WI38 (cell line): ENCODE data around the gene TBCB.
"Not testable (repeated sequence)": the region's sequence is repeated elsewhere in the genome, so short reads cannot be mapped to it uniquely, and the experiment has no call there.

Experiments
- H3K4me3 ChIP-seq: 2 replicates; pipeline ENCODE4 v1.5.1; 2011; ENCODE audit warnings: low read depth, mild to moderate bottlenecking, control low read depth, low read length
- TF ChIP-seq, protein P1 (sequence below): IDR thresholded peaks from 2 replicates; pipeline ENCODE4 v1.5.1; 2012; ENCODE audit warnings: low read depth, mild to moderate bottlenecking, control low read depth, low read length

The TBCB gene, protein sequence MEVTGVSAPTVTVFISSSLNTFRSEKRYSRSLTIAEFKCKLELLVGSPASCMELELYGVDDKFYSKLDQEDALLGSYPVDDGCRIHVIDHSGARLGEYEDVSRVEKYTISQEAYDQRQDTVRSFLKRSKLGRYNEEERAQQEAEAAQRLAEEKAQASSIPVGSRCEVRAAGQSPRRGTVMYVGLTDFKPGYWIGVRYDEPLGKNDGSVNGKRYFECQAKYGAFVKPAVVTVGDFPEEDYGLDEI

DNA sequence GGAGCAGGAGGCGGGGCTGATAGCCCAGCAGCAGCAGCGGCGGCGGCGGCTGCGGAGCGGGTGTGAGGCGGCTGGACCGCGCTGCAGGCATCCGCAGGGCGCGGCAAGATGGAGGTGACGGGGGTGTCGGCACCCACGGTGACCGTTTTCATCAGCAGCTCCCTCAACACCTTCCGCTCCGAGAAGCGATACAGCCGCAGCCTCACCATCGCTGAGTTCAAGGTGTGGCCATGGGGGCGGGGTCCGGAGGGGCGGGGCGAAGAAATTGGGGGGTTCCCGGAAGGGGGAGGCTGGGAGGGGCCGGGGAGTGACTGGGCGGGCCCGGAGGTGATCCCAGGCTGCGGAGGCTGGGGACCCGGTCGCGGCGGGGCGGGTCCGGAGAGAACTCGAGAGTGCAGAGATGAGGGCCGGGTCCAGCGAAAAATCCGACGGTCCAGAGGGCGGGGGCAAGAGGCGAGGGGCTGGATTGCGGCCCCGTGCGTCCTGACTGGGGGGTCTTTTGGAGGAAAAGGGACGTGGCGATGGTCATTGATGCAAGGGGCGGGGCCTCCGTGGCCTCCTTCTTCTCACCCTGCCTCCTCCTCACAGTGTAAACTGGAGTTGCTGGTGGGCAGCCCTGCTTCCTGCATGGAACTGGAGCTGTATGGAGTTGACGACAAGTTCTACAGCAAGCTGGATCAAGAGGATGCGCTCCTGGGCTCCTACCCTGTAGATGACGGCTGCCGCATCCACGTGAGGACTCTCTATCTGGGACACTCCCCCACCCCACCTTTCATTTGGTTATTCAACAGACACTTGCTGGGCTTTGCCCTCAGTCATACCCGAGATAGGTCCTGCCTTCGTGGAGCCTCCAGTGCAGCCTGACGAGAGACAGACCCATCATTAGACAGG lies at the start of gene TBCB:
TBCB (plus strand) TSS at position 16 of the 891 bp plus-strand sequence; CDS start at position 109, 93 bp downstream.
- TF ChIP-seq, protein P1, sequence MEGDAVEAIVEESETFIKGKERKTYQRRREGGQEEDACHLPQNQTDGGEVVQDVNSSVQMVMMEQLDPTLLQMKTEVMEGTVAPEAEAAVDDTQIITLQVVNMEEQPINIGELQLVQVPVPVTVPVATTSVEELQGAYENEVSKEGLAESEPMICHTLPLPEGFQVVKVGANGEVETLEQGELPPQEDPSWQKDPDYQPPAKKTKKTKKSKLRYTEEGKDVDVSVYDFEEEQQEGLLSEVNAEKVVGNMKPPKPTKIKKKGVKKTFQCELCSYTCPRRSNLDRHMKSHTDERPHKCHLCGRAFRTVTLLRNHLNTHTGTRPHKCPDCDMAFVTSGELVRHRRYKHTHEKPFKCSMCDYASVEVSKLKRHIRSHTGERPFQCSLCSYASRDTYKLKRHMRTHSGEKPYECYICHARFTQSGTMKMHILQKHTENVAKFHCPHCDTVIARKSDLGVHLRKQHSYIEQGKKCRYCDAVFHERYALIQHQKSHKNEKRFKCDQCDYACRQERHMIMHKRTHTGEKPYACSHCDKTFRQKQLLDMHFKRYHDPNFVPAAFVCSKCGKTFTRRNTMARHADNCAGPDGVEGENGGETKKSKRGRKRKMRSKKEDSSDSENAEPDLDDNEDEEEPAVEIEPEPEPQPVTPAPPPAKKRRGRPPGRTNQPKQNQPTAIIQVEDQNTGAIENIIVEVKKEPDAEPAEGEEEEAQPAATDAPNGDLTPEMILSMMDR, result no peak
- H3K4me3 ChIP-seq, result peak within 1 kb of the TSS; percentile 91

GRCh38 chr19:36067681-36068080 lies 47.6 kb upstream of the TBCB start:
- no peak overlapping the region for H3K4me3 ChIP-seq
- TF ChIP-seq, protein P1, result no peak

- not testable (repeated sequence) for H3K4me3 ChIP-seq
Measured at GRCh38 chr19:36068810-36069499, 46.3 kb upstream of the TBCB start.

GRCh38 chr19:36072081-36072480 lies 43.2 kb upstream of the TBCB start:
- H3K4me3 ChIP-seq, result no peak overlapping the region
- TF ChIP-seq, protein P1, result no peak

DNA sequence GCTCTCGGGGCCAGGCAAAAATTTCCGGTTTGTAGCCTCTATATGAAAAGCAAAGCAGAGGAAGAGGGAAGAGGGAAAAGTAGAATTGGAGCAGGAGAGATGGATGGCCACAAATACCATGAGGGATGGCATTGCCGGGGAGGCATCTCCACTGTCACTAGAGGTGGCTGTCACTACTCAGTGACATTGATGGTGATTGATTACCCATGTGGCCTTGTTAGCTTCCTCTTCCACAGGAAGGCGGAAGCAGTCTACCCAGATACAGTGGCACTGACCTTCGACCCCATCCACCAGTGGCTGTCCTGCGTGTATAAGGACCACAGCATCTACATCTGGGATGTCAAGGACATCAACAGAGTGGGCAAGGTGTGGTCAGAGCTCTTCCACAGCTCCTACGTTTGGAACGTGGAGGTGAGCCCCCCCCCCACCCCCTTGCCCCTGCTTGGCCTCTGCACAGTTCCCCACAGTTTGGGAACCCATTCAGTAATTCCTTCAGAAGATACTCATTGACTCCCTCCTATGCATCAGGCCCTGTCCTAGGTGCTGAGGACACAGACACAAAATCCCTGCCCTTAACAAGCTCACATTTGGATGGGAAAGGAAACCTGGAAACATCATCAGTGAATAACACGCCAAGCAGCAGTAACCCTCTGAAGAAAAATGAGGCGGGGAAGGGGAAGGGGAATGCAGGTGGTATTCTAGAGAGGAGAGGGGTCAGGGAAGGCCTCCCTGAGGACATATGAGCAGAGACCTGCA lies 42.0 kb upstream of the TBCB start:
- TF ChIP-seq, protein P1, result no peak

GRCh38 chr19:36079389-36079945 lies 35.8 kb upstream of the TBCB start:
- TF ChIP-seq, protein P1, result no peak
- no peak overlapping the region for H3K4me3 ChIP-seq

More for the DNA sequence above, 42.0 kb upstream of the TBCB start:
- H3K4me3 ChIP-seq, result no peak overlapping the region

GRCh38 chr19:36081385-36081784 lies 33.9 kb upstream of the TBCB start:
- TF ChIP-seq, protein P1, result no peak
- no peak overlapping the region for H3K4me3 ChIP-seq
